H1 (cell line): Measurements from ENCODE around the gene PDK2. TPM values are rescaled to one million over a fixed set of nuclear protein-coding genes. Genes with fewer than 3 reads are reported as not detected.

Source experiments
- CTCF ChIP-seq, 3 experiments: IDR thresholded peaks; 1 replicate in 2 of 3; 2 replicates in 1 of 3; pipeline versions ENCODE4 v1.5.1 to v1.6.1; 2011; ENCODE audit warnings: low read length in 3 of 3, mild to moderate bottlenecking in 3 of 3, inconsistent platforms in 2 of 3, low read depth in 1 of 3, moderate library complexity in 1 of 3; ENCODE audit not compliant: insufficient read depth in 1 of 3; ENCODE audit errors: control extremely low read depth in 1 of 3
- PHF8 ChIP-seq: fragments of 200-600 bp; sonication (generic); conservative IDR thresholded peaks from 2 replicates; pipeline ENCODE4 v1.7.1; 2012; ENCODE audit warnings: low read depth, mild to moderate bottlenecking, inconsistent platforms, low read length, moderate library complexity
- POLR2A ChIP-seq, 2 experiments: IDR thresholded peaks; 1 replicate in 1 of 2; 2 replicates in 1 of 2; pipeline ENCODE4 v1.6.1; 2011; ENCODE audit warnings: low read depth in 2 of 2, low read length in 2 of 2, mild to moderate bottlenecking in 2 of 2; ENCODE audit errors: control extremely low read depth in 1 of 2
- RAD21 ChIP-seq, 2 experiments: IDR thresholded peaks in 1 of 2; conservative IDR thresholded peaks in 1 of 2; 2 replicates each; pipeline ENCODE4 v1.6.1; 2011; ENCODE audit warnings: low read depth in 2 of 2, low read length in 2 of 2, improper control_type of control experiment in 1 of 2, inconsistent platforms in 1 of 2, mild to moderate bottlenecking in 1 of 2, moderate library complexity in 1 of 2
- YY1 ChIP-seq: IDR thresholded peaks from 2 replicates; pipeline ENCODE4 v1.6.1; 2011; ENCODE audit warnings: low read depth, mild to moderate bottlenecking, low read length
- polyA plus RNA-seq, 7 experiments: library from polyadenylated mRNA; depleted of rRNA in 3 of 7; stranded (reverse) in 5 of 7; unstranded in 2 of 7; fragments of >200 nt in 5 of 7; fragments of 200-250 nt in 2 of 7; gene quantifications; 1 replicate in 5 of 7; 2 replicates in 1 of 7; 4 replicates in 1 of 7; pipeline versions ENCODE4 v1.2.1 to v1.2.3, GENCODE V29; 2011 to 2013; ENCODE audit warnings: missing spikeins in 2 of 7, mixed read lengths in 2 of 7
- total RNA-seq: library from RNA; stranded (reverse); fragmentation: NEBNext Ultra II Directional; extraction: Animal tissue kit (Norgen Biotek cat#: 25700); gene quantifications from 2 replicates; pipeline ENCODE4 v1.2.1, GENCODE V29; 2021

The PDK2 gene
- total and polyA plus RNA-seq, 2 of the 8 experiments (the other 6 are each of a cell fraction or from before 2014, with no cell fraction given), result 18.3 to 121 TPM

GRCh38 chr17:50149417-50150353 lies 54.5 kb downstream of the PDK2 start (continued):
- TF ChIP-seq CTCF (IDR thresholded peaks at IDR 0.05; ENCODE audit: control extremely low read depth in 1 of 3, insufficient read depth in 1 of 3, low read depth in 1 of 3, low read length in 3 of 3), result peak in 1 of 3 experiments; percentile 2; a peak in 1 of 4 replicates
- TF ChIP-seq RAD21 (IDR thresholded peaks at IDR 0.05 in 1 of 2, conservative IDR thresholded peaks at IDR 0.05 in 1 of 2; ENCODE audit: low read depth in 2 of 2, low read length in 2 of 2), result 0 out of 4 replicates have a peak, but pooled peaks of 1 of the 2 experiments have one; percentile 17
- TF ChIP-seq PHF8, result no peak
- TF ChIP-seq YY1, result 0 out of 2 replicates have a peak, but pooled peaks have one; percentile 3
- TF ChIP-seq POLR2A (IDR thresholded peaks at IDR 0.05; ENCODE audit: control extremely low read depth in 1 of 2, low read depth in 2 of 2, low read length in 2 of 2), result no peak
- TF ChIP-seq, all 59 proteins: peak for 9
